IMR-90 (cell line): ENCODE results near the gene MAGI1.

Experiments
- BHLHE40 ChIP-seq: fragments of 150-350 bp; IDR thresholded peaks from 2 replicates; pipeline ENCODE4 v1.6.1; 2016; ENCODE audit warnings: mild to moderate bottlenecking, low read depth, low read length
- CTCF ChIP-seq: conservative IDR thresholded peaks from 2 replicates; pipeline ENCODE4 v1.5.1; 2012; ENCODE audit warnings: mild to moderate bottlenecking, low read depth, low read length, improper control_type of control experiment
- FOS ChIP-seq: fragments of 150-350 bp; IDR thresholded peaks from 2 replicates; pipeline ENCODE4 v1.6.1; 2016; ENCODE audit warnings: low read depth, low read length
- MAZ ChIP-seq: IDR thresholded peaks from 2 replicates; pipeline ENCODE4 v1.6.1; 2012; ENCODE audit warnings: low read depth, mild to moderate bottlenecking, low read length, improper control_type of control experiment, moderate library complexity, borderline replicate concordance
- POLR2A ChIP-seq: IDR thresholded peaks from 2 replicates; pipeline ENCODE4 v1.6.1; 2012; ENCODE audit warnings: mild to moderate bottlenecking, low read depth, low read length
- RAD21 ChIP-seq: IDR thresholded peaks from 2 replicates; pipeline ENCODE4 v1.6.1; 2012; ENCODE audit warnings: low read length, improper control_type of control experiment
- USF2 ChIP-seq: fragments of 150-350 bp; IDR thresholded peaks from 2 replicates; pipeline ENCODE4 v1.6.1; 2017; ENCODE audit warnings: mild to moderate bottlenecking, antibody characterized with exemption, low read length, low read depth

GRCh38 chr3:65342084-65342683 lies 696.5 kb downstream of the MAGI1 start:
- TF ChIP-seq USF2 (no peak), RAD21 (peak; percentile 67), POLR2A (no peak), CTCF (peak; percentile 60), FOS (no peak), MAZ (no peak), BHLHE40 (no peak)
